Mucosa of gallbladder (tissue), 1 donor: ENCODE measurements around the gene KRTAP5-6. TPM values are rescaled to one million over a fixed set of nuclear protein-coding genes. Genes with fewer than 3 reads are reported as not detected.

Experiments
- DNase-seq: peaks from one replicate; pipeline ENCODE4 v3.0.0-alpha.2; 2020; ENCODE audit warnings: low spot score
- total RNA-seq: library from RNA; stranded (reverse); gene quantifications from one replicate; pipeline ENCODE4 v1.2.1, GENCODE V29; 2021
- donor health status: DM: no; HTN: no; CAD: no.

The KRTAP5-6 gene
- total RNA-seq, 1 donor from 2014 or later: not detected

- no peak for DNase-seq
These were observed 5.5 kb downstream of the KRTAP5-6 start for GRCh38 chr11:1702506-1702905.

- no peak for DNase-seq
These were observed 6.2 kb downstream of the KRTAP5-6 start for GRCh38 chr11:1703146-1703545.

GRCh38 chr11:1705126-1706052 lies 8.4 kb downstream of the KRTAP5-6 start:
- DNase-seq: no peak

GRCh38 chr11:1706634-1707400 lies 9.8 kb downstream of the KRTAP5-6 start:
- DNase-seq: no peak

- DNase-seq: no peak
These were observed 10.8 kb downstream of the KRTAP5-6 start for GRCh38 chr11:1707751-1708150.

- no peak for DNase-seq
These were observed 11.7 kb downstream of the KRTAP5-6 start for GRCh38 chr11:1708716-1709115.

- no peak for DNase-seq
These were observed 18.2 kb downstream of the KRTAP5-6 start for GRCh38 chr11:1714908-1715885.

- DNase-seq: no peak
These were observed 20.8 kb downstream of the KRTAP5-6 start for GRCh38 chr11:1717745-1718144.

GRCh38 chr11:1718326-1718725 lies 21.3 kb downstream of the KRTAP5-6 start:
- DNase-seq: no peak

- no peak for DNase-seq
These were observed 22.8 kb downstream of the KRTAP5-6 start for GRCh38 chr11:1719781-1720180.

- no peak for DNase-seq
These were observed 30.2 kb downstream of the KRTAP5-6 start for GRCh38 chr11:1727096-1727690.

GRCh38 chr11:1727861-1728260 lies 30.9 kb downstream of the KRTAP5-6 start:
- no peak for DNase-seq

- no peak for DNase-seq
These were observed 31.3 kb downstream of the KRTAP5-6 start for GRCh38 chr11:1728301-1728700.

GRCh38 chr11:1728931-1729691 lies 32.1 kb downstream of the KRTAP5-6 start:
- no peak for DNase-seq

- no peak for DNase-seq
These were observed 32.7 kb downstream of the KRTAP5-6 start for GRCh38 chr11:1729692-1730011.

GRCh38 chr11:1730059-1730629 lies 33.1 kb downstream of the KRTAP5-6 start:
- DNase-seq: no peak

- no peak for DNase-seq
These were observed 34.6 kb downstream of the KRTAP5-6 start for GRCh38 chr11:1731451-1732059.

GRCh38 chr11:1732418-1733008 lies 35.5 kb downstream of the KRTAP5-6 start:
- no peak for DNase-seq

GRCh38 chr11:1733009-1733715 lies 36.2 kb downstream of the KRTAP5-6 start:
- no peak for DNase-seq
